OCI-M2 (cell line): ENCODE results near the gene PRKCA.

ENCODE experiments used
- DNase-seq: peaks from one replicate; lab custom pipeline; 2025; ENCODE audit not compliant: unreplicated experiment; lab: John Stamatoyannopoulos, UW

Gene PRKCA

DNA sequence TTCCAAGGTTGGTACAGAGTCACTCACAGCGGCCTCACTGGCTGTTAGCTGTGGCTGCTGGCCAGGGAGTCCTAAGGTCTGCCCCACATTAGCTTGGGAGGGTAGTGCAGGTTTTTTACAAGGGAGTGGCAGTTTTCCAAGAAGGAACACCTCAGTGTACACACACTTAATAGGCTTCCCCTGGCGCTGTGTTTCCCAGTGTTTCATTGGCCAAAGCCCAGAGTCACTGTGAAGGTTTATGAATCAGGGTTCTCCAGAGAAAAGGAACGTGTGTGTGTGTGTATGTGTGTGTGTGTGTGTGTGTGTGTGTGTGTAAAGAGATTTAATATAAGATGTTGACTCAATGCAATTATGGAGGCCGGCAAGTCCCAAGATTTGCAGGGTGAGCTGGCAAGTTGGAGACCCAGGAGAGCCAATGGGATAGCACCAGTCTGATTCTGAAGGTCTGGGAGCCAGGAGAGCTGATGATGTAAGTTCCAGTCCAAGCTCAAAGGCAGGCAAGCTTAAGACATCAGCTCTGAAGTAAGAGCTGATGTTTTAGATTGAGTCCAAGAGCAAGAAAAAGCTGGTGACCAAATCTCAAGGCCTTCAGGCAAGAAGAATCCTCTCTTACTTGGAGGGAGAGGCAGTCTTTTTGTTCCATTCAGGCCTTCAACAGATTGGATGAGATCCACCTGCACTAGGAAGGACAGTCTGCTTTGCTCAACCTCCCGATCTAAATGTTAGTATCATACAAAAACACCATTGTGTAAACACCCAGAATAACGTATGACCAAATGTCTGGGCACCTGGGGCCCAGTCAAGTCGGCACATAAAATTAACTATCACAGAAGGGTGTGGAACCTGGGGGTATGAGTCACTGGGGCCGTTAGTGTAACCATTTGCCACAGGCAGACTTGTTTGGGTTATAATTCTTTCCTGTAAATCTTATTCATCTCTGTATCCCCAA, 206.8 kb downstream of the PRKCA start:
- no peak for DNase-seq

GRCh38 chr17:66509926-66510325, 207.5 kb downstream of the PRKCA start:
- DNase-seq = no peak

- no peak for DNase-seq
Measured at GRCh38 chr17:66511135-66511534, 208.7 kb downstream of the PRKCA start.

DNA sequence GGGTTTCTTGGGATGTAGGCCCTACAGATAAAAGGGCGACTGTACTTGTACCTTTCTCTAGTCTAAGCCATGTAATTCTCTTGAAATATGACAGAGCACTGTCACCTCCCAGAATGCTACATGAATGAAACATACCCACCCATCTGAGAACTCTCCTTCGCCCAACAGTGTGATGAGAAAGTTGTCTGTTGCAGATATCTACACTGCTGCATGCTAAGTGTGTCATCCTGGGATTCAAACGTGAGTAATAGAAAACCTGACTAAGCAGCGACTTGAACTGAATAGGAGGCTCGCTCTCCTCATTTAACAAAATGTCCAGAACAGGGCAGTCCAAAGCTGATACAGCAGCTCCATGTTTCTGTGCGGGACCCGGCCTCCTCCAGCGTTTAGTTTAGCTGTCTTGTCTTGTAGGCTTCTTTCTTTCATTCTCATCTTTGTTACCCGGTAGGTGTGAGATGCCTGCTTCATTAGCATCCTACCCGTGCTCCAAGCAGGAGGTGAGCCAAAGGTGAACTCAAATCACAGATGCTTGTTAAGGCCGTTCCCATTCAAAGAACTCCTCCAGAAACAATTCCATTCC, 211.9 kb downstream of the PRKCA start:
- no peak for DNase-seq

GRCh38 chr17:66515974-66516373, 213.6 kb downstream of the PRKCA start:
- DNase-seq = no peak

DNA sequence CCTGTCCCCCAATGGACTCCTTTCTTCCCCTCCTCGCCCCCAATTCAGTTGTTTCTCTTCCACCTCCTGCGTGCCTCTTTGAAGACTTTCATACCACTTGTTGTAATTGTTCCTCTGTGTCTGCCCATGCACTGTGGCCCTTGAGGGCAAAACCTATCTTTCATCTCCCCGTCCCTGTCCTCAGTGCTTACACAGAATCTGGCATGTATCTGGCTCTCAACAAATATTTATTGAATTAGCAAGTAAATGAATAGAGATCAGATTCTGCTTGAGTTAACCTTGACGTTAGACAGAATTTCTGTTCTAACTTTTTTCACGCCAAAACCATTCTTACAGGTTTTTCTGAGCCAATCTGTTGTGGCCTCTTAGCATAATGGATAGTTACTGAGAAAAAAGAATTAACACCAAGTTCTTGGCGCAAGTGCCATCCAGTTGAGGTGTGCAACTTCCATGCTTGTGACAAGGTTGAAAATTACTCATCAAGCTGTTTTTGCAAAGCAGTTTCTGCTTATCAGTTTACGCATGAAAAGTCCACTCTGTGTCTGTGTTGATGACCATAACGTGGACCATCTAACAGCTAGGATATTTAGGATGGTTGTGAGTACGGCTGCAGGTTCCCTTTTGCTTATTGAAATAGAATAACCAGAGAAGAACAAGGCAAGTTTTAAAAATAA, 215.1 kb downstream of the PRKCA start:
- no peak for DNase-seq

DNA sequence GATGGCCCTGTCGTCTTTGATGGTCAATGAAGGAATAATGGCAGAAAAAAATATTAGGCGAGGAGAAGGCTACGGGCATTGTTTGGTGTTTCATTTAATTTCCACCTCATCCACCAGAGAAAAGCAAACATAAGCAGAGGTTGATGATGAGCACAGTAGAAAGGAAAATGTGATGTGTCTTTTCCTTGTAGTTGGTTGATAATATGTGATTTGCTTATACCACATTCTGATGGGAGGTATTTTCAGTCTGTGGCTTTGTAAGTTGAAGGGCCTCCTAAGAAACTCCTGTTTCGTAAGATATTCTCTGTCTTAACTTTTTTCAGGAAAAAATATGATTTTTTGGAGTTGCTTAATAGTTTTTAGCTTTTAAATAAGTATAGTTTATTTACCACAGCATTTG, 215.7 kb downstream of the PRKCA start:
- DNase-seq = no peak

DNA sequence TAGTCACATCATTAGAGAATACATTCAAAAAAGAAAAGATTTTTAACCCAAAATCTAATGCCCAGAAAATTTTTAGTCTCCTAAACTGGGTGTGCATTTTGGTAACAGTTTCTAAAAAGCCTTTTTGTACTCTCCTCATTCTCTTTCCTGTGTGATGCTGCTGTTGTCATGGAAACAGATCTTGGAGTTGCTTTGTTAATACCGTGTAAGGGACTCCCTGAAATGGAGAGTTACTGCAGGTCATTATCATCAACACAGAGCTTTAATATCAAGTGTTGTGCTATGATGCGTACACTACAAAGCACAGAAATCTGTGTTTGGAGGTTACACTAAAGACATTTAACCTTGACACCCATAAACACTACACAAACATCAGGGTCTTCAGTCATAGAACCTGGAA, 216.3 kb downstream of the PRKCA start:
- DNase-seq = no peak

- no peak for DNase-seq
Measured at GRCh38 chr17:66519154-66519553, 216.7 kb downstream of the PRKCA start.

DNA sequence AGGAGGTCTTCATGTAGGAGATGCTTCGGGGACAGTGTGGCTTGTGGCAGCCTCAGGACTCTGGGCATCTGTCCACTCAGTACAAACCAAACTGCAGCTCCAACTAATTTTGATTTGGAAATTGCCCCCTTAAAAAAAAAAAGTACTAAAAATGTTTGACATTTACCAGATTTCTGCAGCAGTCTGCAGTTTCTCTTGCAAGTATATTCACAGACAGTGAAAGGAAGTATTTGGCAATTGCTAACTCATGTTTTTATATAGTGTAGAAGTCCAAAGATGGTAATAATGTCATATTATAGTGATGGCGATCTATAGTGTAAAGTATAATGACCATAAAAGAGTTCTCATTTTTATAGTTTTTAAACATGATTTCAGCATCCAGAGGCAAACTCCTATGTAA, 218.6 kb downstream of the PRKCA start:
- DNase-seq = no peak

GRCh38 chr17:66522591-66523272, 220.3 kb downstream of the PRKCA start:
- DNase-seq = no peak

DNA sequence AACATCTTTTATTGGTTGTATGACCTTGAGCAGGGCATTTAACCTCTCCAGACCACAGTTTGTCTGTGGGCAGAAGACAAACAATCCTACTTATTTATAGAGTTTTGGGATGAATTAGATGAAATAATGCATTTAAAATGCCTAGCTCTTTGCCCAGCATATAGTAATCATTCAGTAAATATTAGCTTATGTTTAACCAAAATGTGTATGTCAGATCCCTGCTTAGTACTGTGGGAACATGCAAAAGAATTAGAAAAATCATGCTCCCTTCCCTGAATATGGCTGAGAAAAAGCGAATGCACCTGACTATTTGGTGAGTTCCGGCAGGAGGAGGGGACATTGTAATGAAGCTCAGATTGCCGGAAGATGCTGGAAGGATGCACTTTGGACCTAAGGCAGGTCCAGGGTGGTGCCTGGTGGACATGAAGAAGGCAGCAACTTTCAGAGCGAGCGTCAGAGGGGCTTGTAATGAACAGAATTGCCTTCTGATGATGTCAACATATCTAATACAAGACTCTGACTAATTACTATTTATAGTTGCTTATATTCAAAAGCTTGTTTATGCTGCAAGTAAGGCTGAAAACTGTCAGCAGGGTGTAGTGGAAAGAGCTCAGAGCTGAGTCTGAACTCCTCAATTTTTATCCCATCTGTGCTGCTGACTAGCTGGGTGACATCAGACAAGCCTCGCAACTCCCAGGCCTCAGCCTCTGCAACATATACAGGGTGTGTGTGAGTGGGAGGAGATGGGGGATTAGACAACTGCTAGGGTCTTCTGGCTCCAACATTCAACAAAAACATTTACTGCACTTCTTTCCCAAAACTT, 221.2 kb downstream of the PRKCA start:
- no peak for DNase-seq

- DNase-seq = no peak
Measured at GRCh38 chr17:66524877-66525276, 222.5 kb downstream of the PRKCA start.

DNA sequence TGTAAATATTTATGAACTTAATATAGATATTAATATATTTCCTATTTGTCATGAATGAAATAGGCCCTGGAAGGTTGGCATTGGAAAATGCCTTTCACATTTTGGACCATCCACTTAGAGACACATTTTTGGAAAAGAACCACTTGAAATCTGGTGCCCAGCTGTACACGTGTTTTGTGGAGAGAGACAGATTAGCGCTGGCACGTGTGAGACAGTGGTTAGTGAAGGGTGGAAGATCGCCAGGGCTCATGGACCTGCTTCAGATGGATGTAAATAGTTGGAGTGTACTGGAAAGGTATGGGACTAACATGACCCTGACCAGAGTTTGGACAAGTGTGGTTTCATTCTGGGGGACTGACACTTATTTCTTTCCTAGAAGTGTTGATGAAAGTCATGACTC, 222.9 kb downstream of the PRKCA start:
- DNase-seq = no peak

- DNase-seq = no peak
Measured at GRCh38 chr17:66526827-66527226, 224.4 kb downstream of the PRKCA start.

DNA sequence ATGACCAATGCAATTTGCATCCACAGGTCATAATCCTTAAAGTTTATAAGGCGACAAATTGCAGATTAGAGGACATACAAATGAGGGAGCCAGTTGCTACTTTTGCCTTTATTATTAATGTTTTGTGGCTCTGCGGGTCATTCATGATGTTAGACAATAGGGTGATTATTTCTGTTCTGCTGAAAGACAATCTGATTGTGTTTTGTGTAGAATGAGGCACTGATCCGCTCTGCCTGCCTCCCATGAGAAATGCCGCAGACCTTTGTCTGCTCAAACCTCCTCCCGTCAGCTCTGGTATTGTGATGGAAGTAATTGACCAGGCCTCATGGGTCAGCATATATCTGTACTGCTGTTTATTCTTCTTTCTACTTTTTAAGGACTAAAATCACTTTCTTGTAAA, 224.9 kb downstream of the PRKCA start:
- DNase-seq = no peak

GRCh38 chr17:66531851-66532295, 229.5 kb downstream of the PRKCA start:
- no peak for DNase-seq

DNA sequence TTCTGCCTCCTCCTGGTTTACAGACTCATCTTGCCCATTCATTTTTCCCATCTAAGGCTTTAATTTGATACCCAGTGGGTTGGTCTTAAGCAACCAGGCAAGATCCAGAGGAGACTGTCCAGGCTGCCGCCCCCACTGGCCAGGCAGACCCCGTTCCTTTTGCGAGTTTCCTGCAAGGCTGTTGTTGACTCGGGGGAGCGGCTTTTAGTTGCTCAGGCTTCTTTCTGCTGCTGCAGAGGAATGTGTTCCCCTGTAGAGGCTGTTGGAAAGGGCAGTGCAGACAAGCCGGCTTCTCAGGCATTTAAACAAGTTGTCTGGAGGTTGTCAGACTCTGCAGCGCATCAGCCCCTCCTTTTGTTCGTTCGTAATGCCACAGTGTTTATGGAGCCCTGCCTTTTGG, 231.2 kb downstream of the PRKCA start:
- DNase-seq = no peak

DNA sequence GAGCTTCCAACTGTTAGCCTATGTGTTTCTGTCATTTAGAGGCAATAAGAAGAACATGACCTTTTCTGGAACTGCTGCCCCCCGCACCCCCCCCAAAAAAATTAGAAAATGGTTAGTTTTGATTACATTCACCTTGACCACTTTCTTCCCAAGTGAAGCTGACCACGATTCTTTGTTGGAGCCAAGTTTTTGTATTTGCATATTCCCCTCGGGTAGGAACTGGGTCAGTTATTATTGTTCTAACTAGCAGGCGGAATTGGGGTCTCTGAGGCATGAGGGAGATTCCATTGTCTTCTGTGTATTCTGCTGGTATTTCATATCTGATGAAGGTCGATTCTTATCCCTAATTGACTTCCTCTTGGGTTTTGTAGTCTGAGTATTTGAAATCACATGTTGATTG, 231.6 kb downstream of the PRKCA start:
- DNase-seq = no peak

GRCh38 chr17:66535611-66536010, 233.2 kb downstream of the PRKCA start:
- DNase-seq = no peak

- DNase-seq = no peak
Measured at GRCh38 chr17:66537502-66537901, 235.1 kb downstream of the PRKCA start.
